Smooth muscle cell (in vitro differentiated cells): ENCODE data around the gene HOXA4. TPM values are rescaled to one million over a fixed set of nuclear protein-coding genes. Genes with fewer than 3 reads are reported as not detected.
A peak's percentile ranks its signal among the peaks of the same experiment; 100 is the strongest.

Source experiments
- DNase-seq: peaks from one replicate; lab custom pipeline; 2025; ENCODE audit not compliant: unreplicated experiment; lab: John Stamatoyannopoulos, UW
- H2AFZ ChIP-seq: fragments of 200-600 bp; sonication (generic); 2 replicates; pipeline ENCODE4 v1.6.0; 2016; ENCODE audit warnings: antibody characterized with exemption, low read depth, mild to moderate bottlenecking
- H3F3A ChIP-seq: fragments of 200-600 bp; sonication (generic); 2 replicates; pipeline ENCODE4 v1.6.0; 2017; ENCODE audit warnings: antibody characterized with exemption, low read depth
- H3K27ac ChIP-seq: fragments of 200-600 bp; sonication (generic); 2 replicates; pipeline ENCODE4 v1.5.1; 2016; ENCODE audit warnings: low read depth, mild to moderate bottlenecking
- H3K27me3 ChIP-seq: fragments of 200-600 bp; sonication (generic); 2 replicates; pipeline ENCODE4 v1.6.1; 2016; ENCODE audit warnings: low read depth, mild to moderate bottlenecking
- H3K36me3 ChIP-seq: fragments of 200-600 bp; sonication (generic); 2 replicates; pipeline ENCODE4 v1.5.1; 2016; ENCODE audit warnings: low read depth
- H3K4me1 ChIP-seq: fragments of 200-600 bp; sonication (generic); 2 replicates; pipeline ENCODE4 v1.5.1; 2016; ENCODE audit warnings: low read depth
- H3K4me2 ChIP-seq: fragments of 200-600 bp; sonication (generic); 2 replicates; pipeline ENCODE4 v1.6.0; 2016; ENCODE audit warnings: mild to moderate bottlenecking
- H3K4me3 ChIP-seq: fragments of 200-600 bp; sonication (generic); 2 replicates; pipeline ENCODE4 v1.5.1; 2016; ENCODE audit warnings: mild to moderate bottlenecking
- H3K79me2 ChIP-seq: fragments of 200-600 bp; sonication (generic); 2 replicates; pipeline ENCODE4 v1.6.0; 2016; ENCODE audit warnings: low read depth, mild to moderate bottlenecking
- H3K9ac ChIP-seq: fragments of 200-600 bp; sonication (generic); 2 replicates; pipeline ENCODE4 v1.6.0; 2016; ENCODE audit warnings: low read depth
- H3K9me3 ChIP-seq: fragments of 200-600 bp; sonication (generic); replicated peaks from 2 replicates; pipeline ENCODE4 v1.5.1; 2016; ENCODE audit warnings: low read depth
- H4K20me1 ChIP-seq: fragments of 200-600 bp; sonication (generic); 2 replicates; pipeline ENCODE4 v1.6.0; 2016; ENCODE audit warnings: low read depth
- whole genome bisulfite sequencing: methylation state at CpG from one replicate; pipeline ENCODE4 v1.1.7; 2016; ENCODE audit warnings: low lambda C conversion rate; 5-methylcytosine and 5-hydroxymethylcytosine counted together
- polyA plus RNA-seq: library from polyadenylated mRNA; unstranded; fragments of >200 nt; fragmentation: Nextera tagmentation; extraction: Ambion mirVana; gene quantifications from 2 replicates; pipeline ENCODE4 v1.2.1, GENCODE V29; 2016
- total RNA-seq: library from RNA; depleted of rRNA; stranded (reverse); fragments of >200 nt; gene quantifications from 2 replicates; pipeline ENCODE4 v1.2.3, GENCODE V29; 2014
- TF ChIP-seq, protein P1 (sequence below): fragments of 200-600 bp; sonication (generic); IDR thresholded peaks from 2 replicates; pipeline ENCODE4 v1.5.1; 2017; ENCODE audit warnings: borderline replicate concordance, mild to moderate bottlenecking, antibody characterized with exemption; ENCODE audit not compliant: insufficient read depth, poor library complexity, severe bottlenecking

Gene HOXA4
- total and polyA plus RNA-seq, 2 experiments from 2014 or later = 0.22 TPM; not detected in 1

DNA sequence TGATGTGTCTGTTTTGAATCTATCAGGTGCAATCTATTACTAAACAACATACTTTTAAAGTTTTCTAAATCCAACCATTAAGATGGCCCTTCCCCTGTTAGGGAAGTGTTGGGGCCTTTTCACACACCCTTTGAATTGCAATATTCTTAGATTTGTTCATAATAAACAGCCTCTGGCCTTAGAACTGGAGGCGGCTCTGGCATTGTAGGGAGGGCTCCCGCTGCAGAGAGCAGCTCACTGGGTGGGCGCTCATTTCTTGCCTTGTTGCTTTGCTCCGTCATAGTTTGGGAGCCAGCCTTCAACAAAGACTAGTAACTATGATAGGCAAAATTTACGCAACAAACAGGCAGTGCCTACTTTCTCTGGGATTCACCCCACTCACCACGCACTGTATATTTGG lies 47.8 kb upstream of the HOXA4 start:
- Histone ChIP-seq H3K4me3 (peak overlapping the region; percentile 67), H3K9me3 (no peaks in the 10 kb centered on the region), H3K36me3 (no peaks in the 10 kb centered on the region), H3K9ac (peak overlapping the region; percentile 75), H3K4me1 (peaks cover 7% of the 10 kb centered on the region), H2AFZ (no peak overlapping the region), H4K20me1 (peaks cover 23% of the 10 kb centered on the region), H3K27me3 (no peaks in the 10 kb centered on the region), H3K4me2 (peak overlapping the region; percentile 89), H3K79me2 (peaks cover 80% of the 10 kb centered on the region), H3F3A (no peaks in the 10 kb centered on the region), H3K27ac (peak overlapping the region; percentile 95)
- TF ChIP-seq, protein P1, sequence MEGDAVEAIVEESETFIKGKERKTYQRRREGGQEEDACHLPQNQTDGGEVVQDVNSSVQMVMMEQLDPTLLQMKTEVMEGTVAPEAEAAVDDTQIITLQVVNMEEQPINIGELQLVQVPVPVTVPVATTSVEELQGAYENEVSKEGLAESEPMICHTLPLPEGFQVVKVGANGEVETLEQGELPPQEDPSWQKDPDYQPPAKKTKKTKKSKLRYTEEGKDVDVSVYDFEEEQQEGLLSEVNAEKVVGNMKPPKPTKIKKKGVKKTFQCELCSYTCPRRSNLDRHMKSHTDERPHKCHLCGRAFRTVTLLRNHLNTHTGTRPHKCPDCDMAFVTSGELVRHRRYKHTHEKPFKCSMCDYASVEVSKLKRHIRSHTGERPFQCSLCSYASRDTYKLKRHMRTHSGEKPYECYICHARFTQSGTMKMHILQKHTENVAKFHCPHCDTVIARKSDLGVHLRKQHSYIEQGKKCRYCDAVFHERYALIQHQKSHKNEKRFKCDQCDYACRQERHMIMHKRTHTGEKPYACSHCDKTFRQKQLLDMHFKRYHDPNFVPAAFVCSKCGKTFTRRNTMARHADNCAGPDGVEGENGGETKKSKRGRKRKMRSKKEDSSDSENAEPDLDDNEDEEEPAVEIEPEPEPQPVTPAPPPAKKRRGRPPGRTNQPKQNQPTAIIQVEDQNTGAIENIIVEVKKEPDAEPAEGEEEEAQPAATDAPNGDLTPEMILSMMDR = no peak
- no peak for DNase-seq
- 41% methylated on average over 6 of the region's 6 CpGs for WGBS

DNA sequence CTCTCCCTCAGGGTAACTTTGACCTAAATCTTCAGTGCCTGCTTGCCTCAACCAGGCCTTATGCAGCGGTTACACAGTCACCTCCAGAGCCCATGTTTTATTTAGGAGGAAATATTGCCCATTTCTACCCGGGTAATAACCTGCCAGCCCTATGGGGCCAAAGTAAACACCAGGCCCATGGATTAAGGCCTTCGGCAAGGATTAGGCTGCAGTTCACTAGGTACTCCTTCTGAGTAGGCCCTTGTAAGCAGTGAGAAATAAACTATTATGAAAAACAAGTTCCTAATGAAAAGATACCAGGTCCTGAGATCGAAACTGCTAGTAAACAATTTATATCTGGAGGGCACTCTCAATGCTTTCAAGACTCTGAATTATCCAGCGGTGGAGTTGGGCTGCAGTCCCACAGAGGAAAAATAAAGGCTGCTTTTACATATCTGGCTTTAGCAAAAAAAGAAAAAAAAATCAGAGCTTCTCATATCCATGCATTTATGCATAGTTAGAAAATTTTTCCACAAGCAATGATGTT lies 47.3 kb upstream of the HOXA4 start:
- H3K4me3 ChIP-seq = peak overlapping the region; percentile 67
- TF ChIP-seq, protein P1 = no peak
- no peaks in the 10 kb centered on the region for H3K27me3 ChIP-seq
- peak overlapping the region; percentile 95 for H3K27ac ChIP-seq
- DNase-seq = no peak
- no peaks in the 10 kb centered on the region for H3K9me3 ChIP-seq
- H3K79me2 ChIP-seq = peaks cover 80% of the 10 kb centered on the region
- peak overlapping the region; percentile 75 for H3K9ac ChIP-seq
- H3K36me3 ChIP-seq = no peaks in the 10 kb centered on the region
- no peaks in the 10 kb centered on the region for H3F3A ChIP-seq
- peaks cover 4% of the 10 kb centered on the region for H3K4me1 ChIP-seq
- peak overlapping the region; percentile 89 for H3K4me2 ChIP-seq
- H4K20me1 ChIP-seq = peaks cover 18% of the 10 kb centered on the region
- 27% methylated on average over 5 of the region's 5 CpGs for WGBS
- H2AFZ ChIP-seq = no peak overlapping the region

- WGBS = 23% methylated on average over 22 of the region's 22 CpGs
- Histone ChIP-seq H4K20me1 (peaks cover 24% of the 10 kb centered on the region), H3K4me1 (no peaks in the 10 kb centered on the region), H3K36me3 (no peaks in the 10 kb centered on the region), H2AFZ (no peak overlapping the region), H3K9me3 (no peaks in the 10 kb centered on the region), H3K9ac (peak overlapping the region; percentile 75), H3K27me3 (peaks cover 6% of the 10 kb centered on the region), H3K27ac (peak overlapping the region; percentile 95), H3K4me2 (peak overlapping the region; percentile 89), H3K4me3 (peak overlapping the region; percentile 67), H3F3A (no peaks in the 10 kb centered on the region), H3K79me2 (peaks cover 80% of the 10 kb centered on the region)
- TF ChIP-seq, protein P1 = no peak
- no peak for DNase-seq
Measured at GRCh38 chr7:27176962-27177794, 46.6 kb upstream of the HOXA4 start.

DNA sequence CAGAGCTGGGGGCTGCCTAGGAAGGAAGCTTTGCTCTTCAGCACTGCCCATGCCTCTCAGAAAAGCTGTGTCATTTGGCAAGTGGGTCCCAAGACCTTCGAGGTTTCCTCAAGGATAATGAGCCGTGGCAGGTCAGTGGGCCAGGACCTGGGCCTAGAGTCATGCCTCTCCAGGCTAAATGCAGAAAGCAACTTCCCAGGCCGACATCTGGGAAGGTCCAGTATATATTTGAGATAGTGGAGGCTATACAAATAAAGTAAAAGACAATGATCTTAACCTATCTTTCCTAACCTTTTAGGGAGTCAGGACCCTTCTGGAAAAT lies 45.9 kb upstream of the HOXA4 start:
- TF ChIP-seq, protein P1 = no peak
- Histone ChIP-seq H3K4me1 (no peaks in the 10 kb centered on the region), H3K9me3 (no peaks in the 10 kb centered on the region), H3K4me3 (peak overlapping the region; percentile 67), H3K4me2 (peak overlapping the region; percentile 89), H3K27me3 (peaks cover 11% of the 10 kb centered on the region), H3K79me2 (peaks cover 80% of the 10 kb centered on the region), H3K27ac (peak overlapping the region; percentile 95), H3K36me3 (no peaks in the 10 kb centered on the region), H3K9ac (peak overlapping the region; percentile 45), H3F3A (no peaks in the 10 kb centered on the region), H4K20me1 (peaks cover 31% of the 10 kb centered on the region), H2AFZ (no peak overlapping the region)
- WGBS = 60% methylated on average over 3 of the region's 3 CpGs
- DNase-seq = no peak
